ENCODE measurements around the gene CHRM4. TPM values are rescaled to one million over a fixed set of nuclear protein-coding genes. Genes with fewer than 3 reads are reported as not detected.

The CHRM4 gene
- total RNA-seq, 1 donor from 2014 or later = not detected

GRCh38 chr11:46341454-46341853 lies 50.1 kb downstream of the CHRM4 start:
- intact Hi-C loops (cut with DNase I) = no loop called here
- no peak for DNase-seq (ENCODE audit: missing footprints)
- no peak for ATAC-seq

GRCh38 chr11:46339816-46340215 lies 51.8 kb downstream of the CHRM4 start:
- DNase-seq (ENCODE audit: missing footprints) = peak; percentile 68
- intact Hi-C loops (cut with DNase I) = loop anchor here (2.0 kb wide), 1 partner anchor 23 kb away; no protein-coding TSS in a partner anchor
- ATAC-seq = peak; percentile 77

GRCh38 chr11:46338988-46339666 lies 52.4 kb downstream of the CHRM4 start:
- DNase-seq (ENCODE audit: missing footprints) (peak; percentile 86), ATAC-seq (peak; percentile 82)
- intact Hi-C loops (cut with DNase I) = loop anchor here (2.0 kb wide), 1 partner anchor 22 kb away; no protein-coding TSS in a partner anchor

DNA sequence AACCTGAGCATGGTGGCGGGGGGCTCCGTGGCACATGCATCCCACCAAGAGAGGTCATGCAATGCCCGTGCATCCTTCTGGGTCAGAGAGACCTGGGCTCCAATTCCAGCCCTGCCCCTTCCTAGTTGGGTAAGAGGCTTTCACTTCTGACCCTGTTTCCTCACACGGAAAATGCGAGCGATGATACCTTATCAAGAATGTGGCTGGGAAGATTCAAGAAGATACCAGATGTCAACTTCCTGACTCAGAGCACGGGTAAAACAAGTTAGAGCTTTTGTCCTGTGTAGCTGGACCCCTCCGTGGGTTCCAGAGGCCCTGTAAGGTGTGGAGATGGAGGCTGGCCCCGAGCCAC lies 53.0 kb downstream of the CHRM4 start:
- intact Hi-C loops (cut with DNase I) = loop anchor here (2.0 kb wide), 1 partner anchor 22 kb away; no protein-coding TSS in a partner anchor
- ATAC-seq (no peak), DNase-seq (ENCODE audit: missing footprints) (no peak)

DNA sequence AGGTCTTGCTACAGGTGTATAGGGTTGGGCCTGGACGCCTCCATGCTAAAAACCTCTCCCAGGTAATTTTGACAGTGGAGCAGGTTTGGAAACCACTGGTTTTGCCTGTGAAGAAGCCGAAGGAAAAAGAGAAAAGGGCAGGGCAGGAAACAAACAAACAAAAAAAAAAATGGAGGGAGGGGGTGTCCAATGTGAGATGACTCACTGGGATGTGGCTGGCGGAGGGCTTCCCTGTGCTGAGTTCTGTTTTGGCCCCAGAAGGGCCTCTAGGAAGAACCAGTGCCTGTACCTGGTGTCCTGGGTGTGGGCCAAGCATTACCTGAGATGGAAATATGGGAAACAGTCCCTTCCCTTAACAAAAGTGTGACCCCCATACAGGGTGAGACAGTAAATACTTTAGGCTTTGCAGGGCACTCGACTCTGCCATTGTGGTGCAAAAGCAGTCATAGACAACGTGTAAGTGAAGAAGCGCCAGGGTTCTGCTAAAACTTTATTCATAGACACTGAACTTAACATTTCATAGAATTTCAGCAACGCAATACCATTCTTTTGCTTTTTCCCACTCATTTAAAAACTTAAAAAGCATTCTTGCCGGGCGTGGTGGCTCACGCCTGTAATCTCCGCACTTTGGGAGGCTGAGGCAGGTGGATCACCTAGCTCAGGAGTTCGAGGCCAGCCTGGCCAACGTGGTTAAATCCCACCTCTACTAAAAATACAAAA lies 53.8 kb downstream of the CHRM4 start:
- ATAC-seq = no peak
- intact Hi-C loops (cut with DNase I) = loop anchor here (2.0 kb wide), 1 partner anchor 21 kb away; no protein-coding TSS in a partner anchor
- DNase-seq (ENCODE audit: missing footprints) = no peak

GRCh38 chr11:46336563-46337180 lies 54.9 kb downstream of the CHRM4 start:
- ATAC-seq (no peak), DNase-seq (ENCODE audit: missing footprints) (peak; percentile 80)

GRCh38 chr11:46335890-46336562 lies 55.5 kb downstream of the CHRM4 start:
- no peak for DNase-seq (ENCODE audit: missing footprints)
- no peak for ATAC-seq
- intact Hi-C loops (cut with DNase I) = no loop called here

More at GRCh38 chr11:46336563-46337180, 54.9 kb downstream of the CHRM4 start:
- intact Hi-C loops (cut with DNase I) = no loop called here

GRCh38 chr11:46335271-46335670 lies 56.3 kb downstream of the CHRM4 start:
- intact Hi-C loops (cut with DNase I) = no loop called here
- ATAC-seq (no peak), DNase-seq (ENCODE audit: missing footprints) (no peak)

- intact Hi-C loops (cut with DNase I) = no loop called here
- DNase-seq (ENCODE audit: missing footprints) = no peak
- ATAC-seq = no peak
Observed at GRCh38 chr11:46334211-46334610, 57.4 kb downstream of the CHRM4 start.

Small RNAs within 50 kb of the gene (microRNA-seq; reads per million reads assigned to microRNA genes)
- not detected for gene MIR4688

Other genes with a start within 250 kb of the CHRM4 start
- gene CREB3L1, start 114.1 kb downstream of the CHRM4 start, total RNA-seq = 64.1 TPM
- 67.5 TPM for gene DGKZ, start 44.3 kb downstream of the CHRM4 start, total RNA-seq
- 3.2 TPM for gene MDK, start 10.1 kb downstream of the CHRM4 start, total RNA-seq
- 14.8 TPM for gene AMBRA1, start 202.2 kb upstream of the CHRM4 start, total RNA-seq
- 3.5 TPM for gene HARBI1, start 225.5 kb upstream of the CHRM4 start, total RNA-seq
- 39.4 TPM for gene ATG13, start 225.8 kb upstream of the CHRM4 start, total RNA-seq

All from Right ventricle myocardium inferior (tissue), 1 donor.